Activated CD4-positive, alpha-beta memory T cell treated with anti-CD3 and anti-CD28 coated beads, Interleukin-2, amount 10 ng/mL, durations not matched to agents 7 days and 5 days (primary cell): ENCODE data around the gene GPC3. TPM values are rescaled to one million over a fixed set of nuclear protein-coding genes. Genes with fewer than 3 reads are reported as not detected.

Experiments used
- CTCF ChIA-PET: fragments of 350-600 bp; sonication (Branson Sonifier 250); formaldehyde crosslinking; loops from one replicate; lab custom pipeline; 2021; ENCODE audit warnings: antibody characterized with exemption, inconsistent platforms; lab: Charles Lee
- POLR2A ChIA-PET: fragments of 350-600 bp; sonication (Branson Sonifier 250); formaldehyde crosslinking; loops from one replicate; lab custom pipeline; 2021; ENCODE audit warnings: antibody characterized with exemption; lab: Charles Lee
- DNase-seq: peaks from one replicate; pipeline ENCODE4 v3.0.0-alpha.2; 2020
- H3K27ac Mint-ChIP-seq: one replicate; pipeline ENCODE4 v1.8.0; 2021; ENCODE audit warnings: mild to moderate bottlenecking, mixed read lengths
- H3K27me3 Mint-ChIP-seq: one replicate; pipeline ENCODE4 v1.8.0; 2021; ENCODE audit warnings: mixed read lengths
- H3K36me3 Mint-ChIP-seq: one replicate; pipeline ENCODE4 v1.8.0; 2021; ENCODE audit warnings: low read depth, mixed read lengths
- H3K4me1 Mint-ChIP-seq: one replicate; pipeline ENCODE4 v1.8.0; 2021; ENCODE audit warnings: mixed read lengths
- H3K4me3 Mint-ChIP-seq: one replicate; pipeline ENCODE4 v1.8.0; 2021; ENCODE audit warnings: mild to moderate bottlenecking, mixed read lengths
- H3K9me3 Mint-ChIP-seq: one replicate; pipeline ENCODE4 v1.8.0; 2021; ENCODE audit warnings: mixed read lengths
- total RNA-seq, 2 experiments: library from RNA; stranded (reverse); gene quantifications; one replicate each; pipeline ENCODE4 v1.2.3, GENCODE V29; 2021

Gene GPC3
- total RNA-seq, 2 experiments from 2014 or later: 0.08 to 0.13 TPM

DNA sequence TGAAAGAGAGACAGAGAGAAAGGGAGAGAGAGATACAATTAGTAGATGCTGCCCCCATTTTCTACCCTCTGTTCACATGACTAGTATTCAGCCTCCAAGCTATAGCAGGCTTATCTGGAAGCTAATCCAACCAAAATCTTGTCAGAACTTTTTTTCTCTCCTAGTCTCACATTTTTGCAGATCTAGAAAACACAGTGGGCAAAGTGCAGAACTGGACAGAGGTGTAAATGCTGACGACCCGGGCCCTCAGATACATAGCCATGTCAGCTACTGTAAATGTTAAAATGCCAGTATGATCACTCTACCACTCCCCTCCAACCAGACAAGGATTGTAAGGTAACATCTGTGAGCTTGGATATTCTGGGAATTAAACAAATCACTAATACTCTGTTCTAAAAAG, 34.3 kb downstream of the GPC3 start:
- no peaks in the 10 kb centered on the region for H3K36me3 Mint-ChIP-seq
- H3K27me3 Mint-ChIP-seq: peaks cover 6% of the 10 kb centered on the region
- H3K4me3 Mint-ChIP-seq: no peak overlapping the region
- no peaks in the 10 kb centered on the region for H3K9me3 Mint-ChIP-seq
- no peak overlapping the region for H3K27ac Mint-ChIP-seq
- H3K4me1 Mint-ChIP-seq: no peaks in the 10 kb centered on the region
- CTCF ChIA-PET: no interaction called here
- DNase-seq: no peak
- POLR2A ChIA-PET: no interaction called here

DNA sequence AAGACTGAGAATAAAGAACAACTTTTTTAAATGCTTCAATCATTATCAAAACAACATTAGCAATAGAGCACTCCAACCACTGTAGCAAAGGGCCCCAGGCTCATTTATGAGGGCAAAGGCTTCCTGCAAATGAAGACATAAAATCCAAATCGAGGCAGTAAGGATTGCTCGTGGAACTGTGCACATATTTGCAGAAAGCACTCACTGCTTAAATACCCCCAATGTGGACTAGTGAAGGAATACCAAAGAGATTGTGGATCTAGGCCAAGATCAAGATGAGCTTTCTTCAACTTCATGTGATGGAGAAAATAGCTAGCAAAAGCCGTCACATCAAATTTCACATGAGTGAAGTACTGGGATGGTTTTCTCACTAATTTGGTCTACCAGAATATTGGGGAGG, 35.2 kb downstream of the GPC3 start:
- Mint-ChIP-seq H3K27me3 (peaks cover 5% of the 10 kb centered on the region), H3K27ac (no peak overlapping the region), H3K9me3 (no peaks in the 10 kb centered on the region), H3K4me1 (no peaks in the 10 kb centered on the region), H3K4me3 (no peak overlapping the region), H3K36me3 (no peaks in the 10 kb centered on the region)
- DNase-seq: no peak
- POLR2A ChIA-PET: no interaction called here
- CTCF ChIA-PET: no interaction called here

DNA sequence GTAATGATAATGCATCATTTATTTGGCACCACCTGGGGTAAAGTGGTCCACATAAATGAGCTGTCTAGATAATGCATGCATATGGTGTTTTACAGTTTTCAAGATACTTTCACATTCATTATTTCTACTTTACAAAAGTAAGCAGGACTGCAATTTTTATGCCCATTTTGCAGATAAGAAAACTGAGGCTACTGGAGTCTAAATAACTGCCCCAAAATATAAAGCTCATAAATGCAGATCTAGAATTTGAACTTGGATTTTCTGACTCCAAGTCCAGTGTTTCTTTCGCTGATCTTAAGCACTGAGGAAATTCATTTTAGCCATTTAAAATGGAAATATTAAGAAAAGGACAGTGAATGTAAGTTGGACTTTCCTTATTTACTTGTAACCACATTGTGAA, 36.5 kb downstream of the GPC3 start:
- Mint-ChIP-seq H3K4me3 (no peak overlapping the region), H3K27ac (no peak overlapping the region), H3K27me3 (peaks cover 5% of the 10 kb centered on the region), H3K4me1 (no peaks in the 10 kb centered on the region), H3K9me3 (no peaks in the 10 kb centered on the region), H3K36me3 (no peaks in the 10 kb centered on the region)
- POLR2A ChIA-PET: no interaction called here
- CTCF ChIA-PET: no interaction called here
- DNase-seq: no peak

DNA sequence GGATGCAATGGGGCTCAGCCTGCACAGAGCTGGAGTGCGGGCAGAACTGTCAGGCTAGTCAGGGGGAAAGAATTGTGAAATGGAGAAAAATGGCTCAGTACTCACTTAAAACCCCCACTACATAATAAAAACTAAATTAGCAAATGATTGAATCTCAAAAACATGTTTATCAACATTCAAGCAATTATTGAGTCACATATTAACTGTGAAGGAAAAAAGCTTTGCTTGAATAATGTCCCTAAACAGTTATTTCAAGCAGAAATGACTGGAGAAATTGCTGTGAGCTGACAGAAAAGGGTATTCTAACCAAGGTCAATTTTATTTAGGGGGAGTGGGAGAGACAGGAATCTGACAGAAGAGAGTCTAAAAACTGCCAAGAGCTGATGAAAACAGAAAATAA, 37.4 kb downstream of the GPC3 start:
- DNase-seq: no peak
- Mint-ChIP-seq H3K36me3 (no peaks in the 10 kb centered on the region), H3K27ac (no peak overlapping the region), H3K9me3 (no peaks in the 10 kb centered on the region), H3K4me1 (no peaks in the 10 kb centered on the region), H3K4me3 (no peak overlapping the region), H3K27me3 (peaks cover 5% of the 10 kb centered on the region)
- CTCF ChIA-PET: no interaction called here
- POLR2A ChIA-PET: no interaction called here

DNA sequence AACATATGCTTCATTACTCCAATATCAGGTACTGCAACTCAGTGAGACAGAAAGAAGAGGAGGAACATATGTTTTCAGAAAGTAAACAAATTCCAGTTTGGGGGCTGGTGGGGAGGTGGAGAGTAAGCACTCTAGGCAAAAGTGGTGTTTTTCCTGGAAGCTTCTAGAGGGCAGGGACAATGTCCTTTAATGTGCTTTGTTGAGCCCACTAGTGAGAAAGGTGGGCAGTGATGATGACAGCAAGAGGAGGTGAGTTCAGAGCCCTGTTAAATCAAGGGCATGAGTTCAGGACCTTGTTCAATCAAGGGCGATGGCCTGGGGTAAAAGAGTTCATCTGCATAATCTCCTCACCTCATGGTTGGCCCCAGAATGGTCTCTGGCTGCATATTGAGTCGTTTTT, 38.4 kb downstream of the GPC3 start:
- ChIA-PET CTCF (no interaction called here), POLR2A (no interaction called here)
- Mint-ChIP-seq H3K4me1 (no peaks in the 10 kb centered on the region), H3K27me3 (peaks cover 5% of the 10 kb centered on the region), H3K9me3 (no peaks in the 10 kb centered on the region), H3K4me3 (no peak overlapping the region), H3K36me3 (no peaks in the 10 kb centered on the region), H3K27ac (no peak overlapping the region)
- no peak for DNase-seq

DNA sequence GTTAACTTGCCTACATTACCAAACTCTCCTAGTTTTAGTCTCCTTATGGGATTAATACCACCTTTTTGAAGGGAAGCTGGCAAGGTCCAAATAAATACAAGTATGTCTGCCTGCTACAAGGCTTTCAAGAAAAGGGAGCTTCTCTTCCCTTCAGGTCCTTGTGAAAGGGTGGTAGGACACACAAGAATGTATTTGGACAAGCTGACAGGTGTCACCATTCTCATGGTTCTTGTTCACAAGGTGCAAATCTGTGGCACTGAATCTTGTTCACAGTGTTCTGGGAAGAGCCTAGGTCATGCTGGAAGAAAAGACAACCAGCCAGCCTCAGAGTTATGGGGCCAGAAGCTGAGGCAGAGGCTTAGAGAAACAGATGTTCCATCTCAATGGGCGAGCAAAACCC, 41.9 kb downstream of the GPC3 start:
- no peak overlapping the region for H3K4me3 Mint-ChIP-seq
- CTCF ChIA-PET: no interaction called here
- H3K4me1 Mint-ChIP-seq: no peaks in the 10 kb centered on the region
- H3K36me3 Mint-ChIP-seq: no peaks in the 10 kb centered on the region
- no peak for DNase-seq
- H3K27me3 Mint-ChIP-seq: peaks cover 5% of the 10 kb centered on the region
- POLR2A ChIA-PET: no interaction called here
- H3K27ac Mint-ChIP-seq: no peak overlapping the region
- H3K9me3 Mint-ChIP-seq: no peaks in the 10 kb centered on the region

DNA sequence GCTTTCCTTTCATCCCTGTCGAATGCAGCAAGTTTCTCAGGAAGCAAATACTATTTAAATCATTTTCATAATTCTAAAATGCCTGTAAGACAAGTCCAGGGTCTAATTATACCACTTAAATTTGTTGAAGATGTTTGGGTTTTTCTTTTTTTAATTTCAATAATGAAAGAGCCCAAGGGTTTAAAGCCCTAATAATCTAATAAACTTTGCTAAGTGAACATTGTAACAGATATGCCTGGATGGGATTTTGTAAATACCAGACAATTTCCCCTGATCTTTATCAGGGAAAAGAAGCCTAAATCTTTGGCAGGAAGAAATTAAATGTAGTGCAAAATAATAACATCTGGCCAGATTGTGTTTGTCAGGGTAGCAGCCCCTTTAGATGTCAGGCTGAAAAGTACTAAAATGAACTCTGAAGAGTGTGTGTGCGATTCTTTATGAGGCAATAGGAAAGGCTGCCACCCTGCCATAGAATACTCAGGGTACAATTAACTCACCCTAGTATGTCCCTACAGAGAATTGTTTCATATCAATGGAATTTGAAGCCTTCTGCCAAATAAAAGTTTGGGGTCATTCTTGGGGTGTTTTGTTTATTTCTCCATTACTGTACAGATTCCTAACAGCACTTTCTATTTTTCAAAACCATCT, 45.6 kb downstream of the GPC3 start:
- ChIA-PET CTCF (no interaction called here), POLR2A (no interaction called here)
- H3K36me3 Mint-ChIP-seq: no peaks in the 10 kb centered on the region
- H3K4me3 Mint-ChIP-seq: no peak overlapping the region
- no peaks in the 10 kb centered on the region for H3K9me3 Mint-ChIP-seq
- H3K27me3 Mint-ChIP-seq: no peaks in the 10 kb centered on the region
- DNase-seq: no peak
- no peaks in the 10 kb centered on the region for H3K4me1 Mint-ChIP-seq
- no peak overlapping the region for H3K27ac Mint-ChIP-seq

DNA sequence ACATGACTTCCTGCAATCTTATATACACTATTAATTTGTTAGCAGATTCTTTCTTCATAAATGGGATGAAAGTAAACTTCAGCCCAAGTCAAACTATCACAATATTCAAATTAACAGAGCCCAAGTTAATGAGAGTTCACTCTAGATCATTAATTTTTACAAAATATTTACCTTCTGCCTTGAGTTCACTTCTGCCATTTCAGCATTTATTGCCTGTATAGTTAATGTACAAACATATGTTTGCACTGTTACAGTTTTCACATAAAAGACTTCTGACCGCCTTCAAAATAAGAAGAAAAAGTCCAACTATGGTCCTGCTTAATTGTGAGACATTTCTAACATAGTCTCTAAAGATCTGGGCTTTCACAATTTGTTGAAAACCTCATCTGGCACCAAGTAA, 46.9 kb downstream of the GPC3 start:
- Mint-ChIP-seq H3K27ac (no peak overlapping the region), H3K9me3 (no peaks in the 10 kb centered on the region), H3K36me3 (no peaks in the 10 kb centered on the region), H3K27me3 (no peaks in the 10 kb centered on the region), H3K4me1 (no peaks in the 10 kb centered on the region), H3K4me3 (no peak overlapping the region)
- no peak for DNase-seq
- CTCF ChIA-PET: no interaction called here
- POLR2A ChIA-PET: no interaction called here

DNA sequence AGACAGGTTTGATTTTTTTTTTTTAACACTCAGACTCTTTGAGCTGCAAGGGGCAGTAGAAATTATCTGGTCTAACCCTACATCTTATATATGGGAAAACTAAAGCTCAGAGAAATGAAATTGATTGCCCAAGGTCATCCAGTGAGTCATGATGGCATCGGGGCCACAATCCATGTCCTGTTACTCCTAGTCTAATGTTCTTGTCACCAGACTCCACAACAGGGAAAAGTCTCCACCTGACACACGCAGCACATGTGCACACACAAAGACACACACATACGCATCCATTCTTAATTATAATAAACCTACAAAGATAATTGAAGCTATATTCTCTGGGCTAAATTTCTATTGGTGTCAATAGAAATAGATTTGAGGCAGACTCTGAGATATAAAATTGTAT, 48.4 kb downstream of the GPC3 start:
- Mint-ChIP-seq H3K27ac (no peak overlapping the region), H3K27me3 (no peaks in the 10 kb centered on the region), H3K4me1 (no peaks in the 10 kb centered on the region), H3K4me3 (no peak overlapping the region), H3K9me3 (no peaks in the 10 kb centered on the region), H3K36me3 (no peaks in the 10 kb centered on the region)
- DNase-seq: no peak
- ChIA-PET POLR2A (no interaction called here), CTCF (no interaction called here)

DNA sequence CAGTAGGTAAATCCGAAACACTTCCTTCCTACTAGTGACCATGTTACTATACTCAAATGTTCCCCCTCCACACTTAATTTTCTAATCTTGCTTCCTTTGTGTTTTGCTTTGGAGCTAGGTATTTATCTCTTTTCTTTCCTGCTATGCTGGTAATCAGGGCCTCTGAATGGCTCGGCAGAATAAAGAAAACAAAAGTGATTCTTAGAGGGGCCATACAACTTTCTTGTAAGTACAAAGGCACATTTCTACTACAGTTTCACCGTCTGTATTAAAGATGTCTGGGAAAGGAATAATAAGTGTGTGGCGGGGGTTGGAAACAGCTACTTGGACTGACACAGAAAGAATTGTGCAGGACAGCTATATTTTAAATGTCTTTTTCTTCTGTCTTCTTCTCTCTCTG, 50.3 kb downstream of the GPC3 start:
- H3K36me3 Mint-ChIP-seq: no peaks in the 10 kb centered on the region
- DNase-seq: no peak
- CTCF ChIA-PET: no interaction called here
- POLR2A ChIA-PET: no interaction called here
- H3K9me3 Mint-ChIP-seq: no peaks in the 10 kb centered on the region
- no peaks in the 10 kb centered on the region for H3K4me1 Mint-ChIP-seq
- no peak overlapping the region for H3K4me3 Mint-ChIP-seq
- no peaks in the 10 kb centered on the region for H3K27me3 Mint-ChIP-seq
- H3K27ac Mint-ChIP-seq: no peak overlapping the region

DNA sequence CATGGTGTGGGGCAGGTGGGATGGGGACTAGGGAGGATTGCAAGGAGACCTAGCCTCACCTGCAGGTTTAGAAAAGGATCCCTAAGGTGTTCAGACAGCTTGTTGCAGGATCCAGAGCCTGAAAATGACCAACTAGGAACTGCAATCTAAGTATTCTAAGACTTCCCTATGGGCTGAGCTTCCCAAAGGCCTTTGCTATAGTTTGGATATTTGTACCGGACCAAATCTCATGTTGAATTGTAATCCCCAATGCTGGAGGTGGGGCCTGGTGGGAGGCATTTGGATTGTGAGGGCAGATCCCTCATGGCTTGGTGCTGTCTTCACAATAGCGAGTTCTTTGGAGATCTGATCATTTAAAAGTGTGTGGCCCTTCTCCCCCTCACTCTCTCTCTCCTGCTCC, 52.1 kb downstream of the GPC3 start:
- CTCF ChIA-PET: no interaction called here
- Mint-ChIP-seq H3K9me3 (no peaks in the 10 kb centered on the region), H3K4me3 (no peak overlapping the region), H3K27ac (no peak overlapping the region), H3K36me3 (no peaks in the 10 kb centered on the region), H3K4me1 (no peaks in the 10 kb centered on the region), H3K27me3 (no peaks in the 10 kb centered on the region)
- no peak for DNase-seq
- POLR2A ChIA-PET: no interaction called here

DNA sequence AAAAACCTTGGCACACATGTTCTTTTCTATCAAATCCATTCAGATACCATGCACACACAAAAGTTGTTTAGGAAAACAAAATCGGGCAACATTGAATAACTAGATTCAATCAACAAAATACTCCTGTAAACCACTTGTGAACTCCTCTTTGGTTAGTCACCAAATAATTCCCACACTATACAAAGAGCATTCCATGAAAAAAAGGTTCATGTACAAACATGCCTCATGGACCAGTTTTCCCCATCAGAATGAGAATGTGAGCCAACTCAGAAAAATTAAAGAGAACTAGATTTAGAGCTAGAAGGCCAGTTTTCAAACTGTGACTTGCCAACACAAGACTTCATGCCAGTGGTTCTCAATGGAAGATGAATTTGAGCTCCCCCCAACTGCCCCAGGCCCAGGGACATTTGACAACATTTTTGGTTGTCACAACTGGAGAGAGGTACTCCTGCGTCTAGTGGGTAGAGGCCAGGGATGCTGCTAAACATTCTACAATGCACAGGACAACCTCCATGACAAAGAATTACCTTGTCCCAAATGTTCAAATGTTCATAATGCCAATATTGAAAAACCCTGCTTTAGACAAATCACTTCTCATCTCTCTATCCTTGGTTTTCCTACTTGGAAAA, 55.4 kb downstream of the GPC3 start:
- POLR2A ChIA-PET: no interaction called here
- Mint-ChIP-seq H3K9me3 (no peaks in the 10 kb centered on the region), H3K36me3 (no peaks in the 10 kb centered on the region), H3K27ac (no peak overlapping the region), H3K4me3 (no peak overlapping the region), H3K27me3 (no peaks in the 10 kb centered on the region), H3K4me1 (no peaks in the 10 kb centered on the region)
- CTCF ChIA-PET: no interaction called here
- no peak for DNase-seq

DNA sequence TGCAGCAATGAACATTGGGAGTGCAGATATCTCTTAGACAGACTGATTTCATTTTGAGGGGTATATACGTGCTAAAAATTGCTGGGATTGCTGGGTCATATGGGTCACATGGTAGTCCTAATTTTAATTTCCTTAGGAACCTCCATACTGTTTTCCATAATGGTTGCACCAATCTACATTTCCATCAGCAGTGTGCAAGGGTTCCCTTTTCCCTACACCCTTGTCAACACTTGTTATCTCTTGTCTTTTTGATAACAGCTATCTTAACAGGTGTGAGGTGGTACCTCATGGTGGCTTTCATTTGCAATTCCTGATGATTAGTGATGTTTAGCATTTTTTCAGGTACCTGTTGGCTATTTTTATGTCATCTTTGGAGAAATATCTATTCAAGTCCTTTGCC, 57.0 kb downstream of the GPC3 start:
- Mint-ChIP-seq H3K27me3 (no peaks in the 10 kb centered on the region), H3K36me3 (no peaks in the 10 kb centered on the region), H3K27ac (no peak overlapping the region), H3K9me3 (no peaks in the 10 kb centered on the region), H3K4me3 (no peak overlapping the region), H3K4me1 (peaks cover 1% of the 10 kb centered on the region)
- POLR2A ChIA-PET: no interaction called here
- no peak for DNase-seq
- CTCF ChIA-PET: no interaction called here

DNA sequence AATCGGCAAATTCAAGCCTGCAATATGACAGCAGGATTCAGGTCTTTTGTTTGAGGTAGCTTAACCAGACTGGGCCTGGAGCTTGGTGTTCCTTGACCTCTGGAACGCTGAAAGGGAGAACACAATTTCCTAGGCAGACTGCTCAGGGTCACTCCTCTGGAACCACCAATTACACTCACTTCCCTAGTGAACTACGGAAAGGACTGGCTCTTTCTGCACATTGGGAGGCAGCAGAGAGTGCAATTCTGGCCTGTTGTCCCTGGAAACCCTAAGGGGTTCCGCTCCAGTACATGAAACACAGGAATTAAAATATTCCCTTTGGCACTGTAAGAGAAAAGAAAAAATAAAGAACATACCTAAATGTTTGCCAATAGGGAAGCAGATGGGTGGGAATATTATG, 58.6 kb downstream of the GPC3 start:
- Mint-ChIP-seq H3K27me3 (no peaks in the 10 kb centered on the region), H3K27ac (no peak overlapping the region), H3K4me3 (no peak overlapping the region), H3K4me1 (peaks cover 13% of the 10 kb centered on the region), H3K9me3 (no peaks in the 10 kb centered on the region), H3K36me3 (no peaks in the 10 kb centered on the region)
- ChIA-PET POLR2A (no interaction called here), CTCF (no interaction called here)
- no peak for DNase-seq
